ENCODE results near the gene TFPI2.

The TFPI2 gene

DNA sequence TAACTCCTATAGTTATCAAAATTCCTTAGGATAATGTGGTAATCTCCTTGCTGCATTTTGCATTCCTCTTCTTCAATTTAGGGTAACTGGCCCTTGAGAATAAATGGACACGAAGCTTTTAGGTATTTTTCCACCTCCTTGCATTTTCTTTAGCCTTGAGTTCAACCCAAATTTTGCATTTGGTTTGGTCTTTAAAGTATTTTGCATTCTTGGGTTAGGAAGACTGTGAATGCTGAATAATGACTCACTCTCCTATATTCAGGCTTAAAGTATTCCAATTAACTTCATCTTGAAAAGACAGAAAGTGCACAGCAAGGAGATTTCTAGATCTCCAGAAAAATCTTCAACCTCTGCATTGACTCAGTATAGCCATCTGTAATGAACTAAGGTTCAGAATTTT, 47.3 kb downstream of the TFPI2 start:
- TF ChIP-seq, protein P1, sequence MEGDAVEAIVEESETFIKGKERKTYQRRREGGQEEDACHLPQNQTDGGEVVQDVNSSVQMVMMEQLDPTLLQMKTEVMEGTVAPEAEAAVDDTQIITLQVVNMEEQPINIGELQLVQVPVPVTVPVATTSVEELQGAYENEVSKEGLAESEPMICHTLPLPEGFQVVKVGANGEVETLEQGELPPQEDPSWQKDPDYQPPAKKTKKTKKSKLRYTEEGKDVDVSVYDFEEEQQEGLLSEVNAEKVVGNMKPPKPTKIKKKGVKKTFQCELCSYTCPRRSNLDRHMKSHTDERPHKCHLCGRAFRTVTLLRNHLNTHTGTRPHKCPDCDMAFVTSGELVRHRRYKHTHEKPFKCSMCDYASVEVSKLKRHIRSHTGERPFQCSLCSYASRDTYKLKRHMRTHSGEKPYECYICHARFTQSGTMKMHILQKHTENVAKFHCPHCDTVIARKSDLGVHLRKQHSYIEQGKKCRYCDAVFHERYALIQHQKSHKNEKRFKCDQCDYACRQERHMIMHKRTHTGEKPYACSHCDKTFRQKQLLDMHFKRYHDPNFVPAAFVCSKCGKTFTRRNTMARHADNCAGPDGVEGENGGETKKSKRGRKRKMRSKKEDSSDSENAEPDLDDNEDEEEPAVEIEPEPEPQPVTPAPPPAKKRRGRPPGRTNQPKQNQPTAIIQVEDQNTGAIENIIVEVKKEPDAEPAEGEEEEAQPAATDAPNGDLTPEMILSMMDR (IDR thresholded peaks at IDR 0.05; ENCODE audit: borderline replicate concordance, insufficient read depth, low read depth, low read length): no peak
- no peak overlapping the region for H3K4me3 ChIP-seq (ENCODE audit: low read depth, low read length)

DNA sequence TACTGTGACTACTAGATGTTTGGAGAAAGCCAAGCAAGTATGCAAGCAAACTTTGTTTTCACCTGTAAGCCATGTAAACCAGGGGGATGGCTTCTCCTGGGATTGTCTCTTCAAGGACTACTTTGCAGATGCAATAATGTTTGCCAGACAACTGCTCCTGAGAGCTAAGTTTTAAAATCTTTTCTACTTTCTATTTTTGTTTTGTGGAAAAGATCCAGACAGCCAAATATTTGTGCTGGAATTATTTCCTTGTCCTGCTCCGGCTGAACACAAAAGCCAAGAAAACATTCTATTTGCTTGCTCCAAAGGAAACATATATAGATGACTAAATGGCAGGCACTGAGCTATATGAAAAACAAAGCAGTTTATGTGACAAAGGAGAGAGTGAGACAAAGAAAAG, 51.6 kb downstream of the TFPI2 start:
- H3K4me3 ChIP-seq (ENCODE audit: low read depth, low read length): no peak overlapping the region
- TF ChIP-seq, protein P1 (IDR thresholded peaks at IDR 0.05; ENCODE audit: borderline replicate concordance, insufficient read depth, low read depth, low read length): no peak

DNA sequence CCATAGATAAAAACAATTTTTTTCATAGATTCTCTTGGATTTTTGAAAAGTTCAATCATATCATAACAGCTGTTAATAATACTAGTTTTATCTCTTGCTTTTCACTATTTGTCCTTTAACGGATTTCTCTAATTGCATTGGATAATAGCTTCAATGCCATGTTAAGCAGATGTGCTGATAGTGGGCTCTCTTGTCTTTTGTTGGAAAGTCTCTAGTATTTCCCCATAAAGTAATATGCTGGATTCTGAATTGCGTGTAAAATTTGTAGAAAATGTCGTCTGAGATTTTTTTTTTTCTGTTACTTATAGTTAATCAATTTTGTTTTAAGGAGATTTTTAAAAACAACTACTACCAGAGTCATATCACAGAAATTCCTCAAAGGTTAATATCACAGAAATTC, 53.3 kb downstream of the TFPI2 start:
- TF ChIP-seq, protein P1 (IDR thresholded peaks at IDR 0.05; ENCODE audit: borderline replicate concordance, insufficient read depth, low read depth, low read length): no peak
- H3K4me3 ChIP-seq (ENCODE audit: low read depth, low read length): no peak overlapping the region

DNA sequence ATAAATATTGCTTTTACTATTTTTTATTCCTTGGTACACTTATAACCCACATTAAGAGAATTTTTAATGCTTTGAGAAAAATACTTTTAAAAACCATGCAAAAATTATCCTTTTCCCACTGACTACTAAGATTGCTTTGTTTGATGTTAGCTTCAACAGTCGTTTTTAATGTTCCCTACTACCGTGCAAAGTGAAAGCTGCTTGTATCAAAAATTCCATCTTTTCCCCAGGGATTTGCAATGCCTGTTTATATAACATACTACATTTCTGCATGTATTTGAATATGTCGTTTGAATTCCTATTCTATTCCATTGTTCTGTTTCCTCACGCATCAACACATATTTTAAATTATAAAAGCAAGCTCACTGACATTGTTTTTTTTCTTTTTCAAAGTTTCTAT, 54.4 kb downstream of the TFPI2 start:
- no peak overlapping the region for H3K4me3 ChIP-seq (ENCODE audit: low read depth, low read length)

DNA sequence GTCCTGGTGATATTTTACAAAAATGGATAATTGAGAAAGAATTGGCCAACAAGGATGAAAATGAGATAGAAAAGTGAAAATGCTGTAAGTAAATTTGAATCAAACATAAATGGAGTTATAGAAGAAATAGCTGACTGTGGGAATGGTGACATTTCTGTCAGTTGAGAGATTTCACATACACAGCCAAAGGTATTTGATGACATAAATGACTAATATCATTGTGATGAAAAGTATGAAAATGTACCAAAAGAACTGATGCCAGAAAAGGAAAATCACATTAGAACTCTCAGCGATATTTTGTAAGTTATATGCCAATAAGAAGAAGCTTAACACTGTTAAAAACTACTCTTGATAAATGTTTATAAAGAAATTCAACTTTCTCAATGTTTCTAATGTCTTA, 54.9 kb downstream of the TFPI2 start:
- TF ChIP-seq, protein P1 (IDR thresholded peaks at IDR 0.05; ENCODE audit: borderline replicate concordance, insufficient read depth, low read depth, low read length): no peak
- H3K4me3 ChIP-seq (ENCODE audit: low read depth, low read length): no peak overlapping the region

More for the DNA sequence above, 54.4 kb downstream of the TFPI2 start:
- TF ChIP-seq, protein P1 (IDR thresholded peaks at IDR 0.05; ENCODE audit: borderline replicate concordance, insufficient read depth, low read depth, low read length): no peak

Data from GM12875 (cell line).